SU-DHL-6 (cell line): ENCODE results near the gene PPP3CA.

ENCODE experiments used
- H2AFZ ChIP-seq: fragments of 200-600 bp; sonication (generic); 2 replicates; pipeline ENCODE4 v1.6.1; 2014; ENCODE audit warnings: low read depth, mild to moderate bottlenecking, moderate library complexity, mixed read lengths, antibody characterized with exemption, low read length; ENCODE audit not compliant: severe bottlenecking
- H3F3A ChIP-seq: fragments of 200-600 bp; shearing (Covaris generic); 2 replicates; pipeline ENCODE4 v1.6.0; 2016; ENCODE audit warnings: antibody characterized with exemption, mild to moderate bottlenecking; ENCODE audit not compliant: insufficient read depth
- H3K27ac ChIP-seq: fragments of 200-600 bp; sonication (generic); 2 replicates; pipeline ENCODE4 v1.5.1; 2016; ENCODE audit warnings: low read depth, mild to moderate bottlenecking, low read length, moderate library complexity, mixed read lengths
- H3K27me3 ChIP-seq: fragments of 200-600 bp; sonication (generic), shearing (Covaris generic); 2 replicates; pipeline ENCODE4 v1.6.0; 2014; ENCODE audit warnings: mild to moderate bottlenecking, low read length
- H3K36me3 ChIP-seq: fragments of 200-600 bp; sonication (generic); 2 replicates; pipeline ENCODE4 v1.6.1; 2014; ENCODE audit warnings: mild to moderate bottlenecking, low read length, mixed read lengths
- H3K4me2 ChIP-seq: fragments of 300-600, 200-600 bp; shearing (Covaris generic), sonication (generic); 2 replicates; pipeline ENCODE4 v1.6.0; 2014; ENCODE audit warnings: low read length, low read depth, mild to moderate bottlenecking; ENCODE audit not compliant: poor library complexity, severe bottlenecking
- H3K4me3 ChIP-seq: fragments of 200-600 bp; sonication (generic); 2 replicates; pipeline ENCODE4 v1.5.1; 2014; ENCODE audit warnings: antibody characterized with exemption, low read length, mild to moderate bottlenecking, mixed read lengths; ENCODE audit not compliant: insufficient read depth, poor library complexity, severe bottlenecking
- H3K79me2 ChIP-seq: fragments of 200-600 bp; sonication (generic); 2 replicates; pipeline ENCODE4 v1.6.1; 2014; ENCODE audit warnings: mild to moderate bottlenecking, low read length, moderate library complexity; ENCODE audit not compliant: insufficient read depth
- H3K9ac ChIP-seq: fragments of 200-600 bp; sonication (generic); 2 replicates; pipeline ENCODE4 v1.7.0; 2014; ENCODE audit warnings: mild to moderate bottlenecking, low read length
- H3K9me2 ChIP-seq: fragments of 200-600 bp; sonication (generic); replicated peaks from 2 replicates; pipeline ENCODE4 v1.6.1; 2014; ENCODE audit warnings: low read length; ENCODE audit not compliant: insufficient read depth
- H3K9me3 ChIP-seq: fragments of 200-600 bp; sonication (generic); 2 replicates; pipeline ENCODE4 v1.6.1; 2014; ENCODE audit warnings: low read length, mixed read lengths; ENCODE audit not compliant: insufficient read depth
- H4K20me1 ChIP-seq: fragments of 200-600 bp; sonication (generic); 2 replicates; pipeline ENCODE4 v1.6.1; 2014; ENCODE audit warnings: low read depth, mild to moderate bottlenecking, antibody characterized with exemption, low read length, moderate library complexity, mixed read lengths
- EZH2phosphoT487 ChIP-seq: fragments of 200-600 bp; sonication (generic), shearing (Covaris generic); conservative IDR thresholded peaks from 2 replicates; pipeline ENCODE4 v1.6.1; 2018; ENCODE audit warnings: mild to moderate bottlenecking, antibody characterized with exemption, low read length, moderate library complexity, mixed read lengths
- TF ChIP-seq, protein P1 (sequence below): fragments of 200-600 bp; sonication (generic); IDR thresholded peaks from one replicate; pipeline ENCODE4 v1.5.1; 2017; ENCODE audit warnings: antibody characterized with exemption, mild to moderate bottlenecking, low read length, moderate library complexity; ENCODE audit not compliant: insufficient read depth, poor library complexity, severe bottlenecking

The PPP3CA gene

GRCh38 chr4:101171747-101172146 is 175.6 kb downstream of the PPP3CA start:
- Histone ChIP-seq H3K27ac (no peak overlapping the region), H3F3A (no peaks in the 10 kb centered on the region), H3K79me2 (no peaks in the 10 kb centered on the region), H3K9me3 (no peaks in the 10 kb centered on the region), H3K27me3 (no peaks in the 10 kb centered on the region), H3K4me2 (no peak overlapping the region), H3K9me2 (no peaks in the 10 kb centered on the region), H3K4me3 (no peak overlapping the region), H4K20me1 (no peaks in the 10 kb centered on the region), H3K36me3 (no peaks in the 10 kb centered on the region), H2AFZ (no peak overlapping the region), H3K9ac (no peak overlapping the region)
- TF ChIP-seq, protein P1, sequence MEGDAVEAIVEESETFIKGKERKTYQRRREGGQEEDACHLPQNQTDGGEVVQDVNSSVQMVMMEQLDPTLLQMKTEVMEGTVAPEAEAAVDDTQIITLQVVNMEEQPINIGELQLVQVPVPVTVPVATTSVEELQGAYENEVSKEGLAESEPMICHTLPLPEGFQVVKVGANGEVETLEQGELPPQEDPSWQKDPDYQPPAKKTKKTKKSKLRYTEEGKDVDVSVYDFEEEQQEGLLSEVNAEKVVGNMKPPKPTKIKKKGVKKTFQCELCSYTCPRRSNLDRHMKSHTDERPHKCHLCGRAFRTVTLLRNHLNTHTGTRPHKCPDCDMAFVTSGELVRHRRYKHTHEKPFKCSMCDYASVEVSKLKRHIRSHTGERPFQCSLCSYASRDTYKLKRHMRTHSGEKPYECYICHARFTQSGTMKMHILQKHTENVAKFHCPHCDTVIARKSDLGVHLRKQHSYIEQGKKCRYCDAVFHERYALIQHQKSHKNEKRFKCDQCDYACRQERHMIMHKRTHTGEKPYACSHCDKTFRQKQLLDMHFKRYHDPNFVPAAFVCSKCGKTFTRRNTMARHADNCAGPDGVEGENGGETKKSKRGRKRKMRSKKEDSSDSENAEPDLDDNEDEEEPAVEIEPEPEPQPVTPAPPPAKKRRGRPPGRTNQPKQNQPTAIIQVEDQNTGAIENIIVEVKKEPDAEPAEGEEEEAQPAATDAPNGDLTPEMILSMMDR: no peak
- TF ChIP-seq EZH2phosphoT487: no peak

DNA sequence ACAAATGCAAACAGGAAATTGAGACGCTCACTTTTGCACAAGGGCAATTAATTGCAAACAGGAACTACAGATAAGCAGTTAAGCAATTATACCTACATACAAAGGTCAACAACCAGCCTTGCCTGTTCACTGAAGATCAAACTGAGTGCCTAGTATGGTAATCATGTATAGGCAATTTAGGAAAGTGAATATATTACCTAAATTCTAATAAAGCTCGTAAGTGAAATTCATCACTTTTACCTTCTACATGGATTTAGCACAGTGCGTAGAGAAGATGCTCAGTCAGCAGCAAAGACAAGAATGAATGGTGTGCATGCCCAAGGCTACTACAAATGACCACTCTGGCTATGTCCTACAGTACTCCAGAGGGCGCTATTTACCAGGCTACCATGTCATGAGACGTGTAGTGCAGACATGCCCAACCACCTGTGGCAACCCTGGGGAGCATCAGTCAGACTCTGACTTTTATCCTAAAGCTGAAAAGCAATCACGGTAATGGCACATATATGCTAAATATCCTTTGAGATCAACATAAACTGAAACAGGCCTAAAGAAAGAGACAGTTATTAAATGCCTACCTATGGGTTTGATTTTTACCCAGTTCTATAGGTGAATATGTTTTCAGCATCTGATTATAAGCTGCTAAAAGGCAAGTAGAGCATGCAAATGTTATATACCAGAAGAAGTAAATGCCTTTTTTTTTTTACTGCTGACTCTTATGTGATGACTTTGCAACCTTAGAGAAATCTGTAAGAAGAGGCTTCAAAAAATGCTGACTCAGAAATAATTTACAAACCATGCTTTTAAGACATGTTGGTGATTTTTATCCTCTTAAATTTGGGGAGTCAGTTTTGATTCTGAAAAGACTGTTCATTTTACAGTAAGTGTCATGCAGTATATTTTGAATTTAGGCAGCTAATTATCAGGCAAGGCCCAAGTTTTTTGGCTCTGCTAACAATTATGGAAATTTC is 178.0 kb downstream of the PPP3CA start:
- Histone ChIP-seq H3K4me2 (no peak overlapping the region), H2AFZ (no peak overlapping the region), H3K4me3 (no peak overlapping the region), H3K27me3 (no peaks in the 10 kb centered on the region), H3K9ac (no peak overlapping the region), H4K20me1 (no peaks in the 10 kb centered on the region), H3K36me3 (no peaks in the 10 kb centered on the region), H3K27ac (no peak overlapping the region), H3K9me2 (no peaks in the 10 kb centered on the region), H3F3A (no peaks in the 10 kb centered on the region), H3K9me3 (no peaks in the 10 kb centered on the region), H3K79me2 (no peaks in the 10 kb centered on the region)
- no peak for TF ChIP-seq EZH2phosphoT487
- TF ChIP-seq, protein P1: peak; percentile 39

DNA sequence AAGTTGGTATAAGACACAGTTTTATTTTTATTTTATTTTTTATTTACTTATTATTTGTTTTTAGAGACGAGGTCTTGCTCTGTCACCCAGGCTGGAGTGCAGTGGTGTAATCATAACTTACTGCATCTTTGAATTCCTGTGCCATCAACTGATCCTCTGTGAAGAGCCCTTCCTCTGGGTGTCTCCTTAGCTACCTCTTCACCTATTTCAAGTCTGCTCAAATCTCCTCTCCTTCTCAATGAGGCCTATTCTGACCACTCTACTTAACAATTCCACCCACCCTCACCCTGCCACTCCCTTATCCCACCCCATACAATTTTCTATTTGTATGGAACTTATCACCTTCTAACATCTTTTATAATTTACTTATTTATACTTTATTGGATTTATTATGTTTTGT is 183.4 kb downstream of the PPP3CA start:
- Histone ChIP-seq H4K20me1 (no peaks in the 10 kb centered on the region), H3K4me2 (no peak overlapping the region), H3K27me3 (no peaks in the 10 kb centered on the region), H3K9ac (no peak overlapping the region), H3K4me3 (no peak overlapping the region), H3F3A (no peaks in the 10 kb centered on the region), H2AFZ (no peak overlapping the region), H3K9me2 (no peaks in the 10 kb centered on the region), H3K9me3 (no peaks in the 10 kb centered on the region), H3K27ac (no peak overlapping the region), H3K79me2 (no peaks in the 10 kb centered on the region), H3K36me3 (no peaks in the 10 kb centered on the region)
- TF ChIP-seq, protein P1: no peak
- TF ChIP-seq EZH2phosphoT487: no peak
